ENCODE measurements around the gene MAN1A2.

DNA sequence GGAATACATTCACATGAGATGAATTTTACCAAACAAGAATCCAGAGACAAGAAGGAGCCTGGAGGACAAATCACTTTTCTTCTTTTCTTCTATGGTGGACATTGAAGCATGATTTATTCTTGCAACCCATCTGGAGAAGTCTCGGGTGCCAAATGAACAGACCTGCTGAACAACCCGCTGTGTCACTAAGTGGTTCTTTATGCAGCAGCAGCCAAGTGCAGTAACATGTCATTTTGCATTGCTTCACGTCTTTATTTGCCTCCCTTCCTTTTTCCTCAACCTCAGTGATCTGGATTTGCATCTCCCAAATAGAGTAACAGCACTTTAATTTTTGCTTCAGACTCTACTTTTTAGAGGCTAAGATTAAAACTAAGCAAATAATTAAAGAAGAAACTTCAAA is 188.6 kb downstream of the MAN1A2 start:
- TF ChIP-seq CTCF (IDR thresholded peaks at IDR 0.05; ENCODE audit: insufficient read depth, low read depth, low read length), result no peak
- no peak for TF ChIP-seq EZH2 (IDR thresholded peaks at IDR 0.05; ENCODE audit: insufficient read depth, low read length)
